Stimulated activated CD4-positive, alpha-beta T cell treated with anti-CD3 and anti-CD28 coated beads, Interleukin-2, amount 100 ng/mL, for 48 hours (primary cell): ENCODE data around the gene CRISPLD2.

Source experiments
- DNase-seq, 2 donors: peaks; one replicate each; pipeline ENCODE4 v3.0.0-alpha.2; 2020

The CRISPLD2 gene

GRCh38 chr16:84919269-84919668, 99.5 kb downstream of the CRISPLD2 start:
- no peak for DNase-seq

GRCh38 chr16:84919708-84920107, 99.9 kb downstream of the CRISPLD2 start:
- DNase-seq = no peak

- DNase-seq = no peak
Observed at GRCh38 chr16:84920333-84920732, 100.5 kb downstream of the CRISPLD2 start.

GRCh38 chr16:84922351-84923120, 102.8 kb downstream of the CRISPLD2 start:
- no peak for DNase-seq

GRCh38 chr16:84924331-84925091, 104.7 kb downstream of the CRISPLD2 start:
- DNase-seq = no peak

GRCh38 chr16:84925092-84925772, 105.4 kb downstream of the CRISPLD2 start:
- peak; percentile 73 to 77 for DNase-seq

GRCh38 chr16:84925773-84926372, 106.1 kb downstream of the CRISPLD2 start:
- DNase-seq = no peak

GRCh38 chr16:84926462-84926861, 106.7 kb downstream of the CRISPLD2 start:
- DNase-seq = no peak

- DNase-seq = no peak
Observed at GRCh38 chr16:84927621-84928591, 108.1 kb downstream of the CRISPLD2 start.

GRCh38 chr16:84928679-84929420, 109.1 kb downstream of the CRISPLD2 start:
- no peak for DNase-seq

- DNase-seq = no peak
Observed at GRCh38 chr16:84929421-84930297, 109.9 kb downstream of the CRISPLD2 start.

GRCh38 chr16:84930298-84931106, 110.7 kb downstream of the CRISPLD2 start:
- DNase-seq = peak in 1 of 2 donors; percentile 14

GRCh38 chr16:84931107-84931494, 111.3 kb downstream of the CRISPLD2 start:
- DNase-seq = no peak

GRCh38 chr16:84931506-84931905, 111.7 kb downstream of the CRISPLD2 start:
- no peak for DNase-seq

GRCh38 chr16:84932681-84933080, 112.9 kb downstream of the CRISPLD2 start:
- no peak for DNase-seq

GRCh38 chr16:84933774-84934631, 114.2 kb downstream of the CRISPLD2 start:
- no peak for DNase-seq

- DNase-seq = no peak
Observed at GRCh38 chr16:84937196-84938005, 117.6 kb downstream of the CRISPLD2 start.
